ENCODE measurements around the gene CPN1.
"Not testable (repeated sequence)": the region's sequence is repeated elsewhere in the genome, so short reads cannot be mapped to it uniquely, and the experiment has no call there.

CPN1 gene

GRCh38 chr10:100020886-100021253 lies 60.8 kb downstream of the CPN1 start:
- no peak for DNase-seq

- DNase-seq: no peak
These were observed 61.4 kb downstream of the CPN1 start for GRCh38 chr10:100020142-100020885.

GRCh38 chr10:100019787-100020141 lies 61.9 kb downstream of the CPN1 start:
- DNase-seq: no peak

GRCh38 chr10:100014071-100014762 lies 67.5 kb downstream of the CPN1 start:
- no peak for DNase-seq

GRCh38 chr10:100013621-100014020 lies 68.0 kb downstream of the CPN1 start:
- DNase-seq: no peak

- not testable (repeated sequence) for DNase-seq
These were observed 69.8 kb downstream of the CPN1 start for GRCh38 chr10:100011906-100012305.

GRCh38 chr10:100009793-100010676 lies 71.6 kb downstream of the CPN1 start, which contains the start of gene DNMBP:
TSS of gene DNMBP (minus strand) at chr10:100009947. CDS start at chr10:99972124, 37,823 bp downstream.
- peak; percentile 70 to 81 for DNase-seq

- peak in 1 of 2 donors; percentile 22 for DNase-seq
These were observed 72.3 kb downstream of the CPN1 start for GRCh38 chr10:100009283-100009792.

GRCh38 chr10:100008708-100009282 lies 72.9 kb downstream of the CPN1 start:
- no peak for DNase-seq

- no peak for DNase-seq
These were observed 73.5 kb downstream of the CPN1 start for GRCh38 chr10:100008142-100008522.

- no peak for DNase-seq
These were observed 74.2 kb downstream of the CPN1 start for GRCh38 chr10:100007231-100008141.

GRCh38 chr10:100006243-100006886 lies 75.3 kb downstream of the CPN1 start:
- DNase-seq: no peak

- no peak for DNase-seq
These were observed 76.7 kb downstream of the CPN1 start for GRCh38 chr10:100004805-100005510.

GRCh38 chr10:100000109-100000644 lies 81.5 kb downstream of the CPN1 start:
- DNase-seq: no peak

GRCh38 chr10:99999319-100000108 lies 82.2 kb downstream of the CPN1 start:
- DNase-seq: no peak

- DNase-seq: no peak
These were observed 82.8 kb downstream of the CPN1 start for GRCh38 chr10:99998889-99999288.

- DNase-seq: no peak
These were observed 84.7 kb downstream of the CPN1 start for GRCh38 chr10:99996671-99997648.

GRCh38 chr10:99995713-99996112 lies 86.0 kb downstream of the CPN1 start:
- no peak for DNase-seq

Measured in stimulated activated CD4-positive, alpha-beta T cell treated with anti-CD3 and anti-CD28 coated beads, Interleukin-2, amount 100 ng/mL, for 48 hours (primary cell).